A549 (cell line): ENCODE measurements around the gene APC2. TPM values are rescaled to one million over a fixed set of nuclear protein-coding genes. Genes with fewer than 3 reads are reported as not detected.

Experiments
- ATAC-seq, 2 experiments: fragments of 200-7000 bp in 1 of 2; fragments of >200 bp in 1 of 2; cut with Nextera tagmentation in 1 of 2; cut with Tn5 transposase in 1 of 2; 3 replicates each; pipeline versions ENCODE4 v1.8.0 to v1.9.1; 2018 to 2020; ENCODE audit warnings: mild to moderate bottlenecking in 1 of 2, moderate library complexity in 1 of 2
- CTCF ChIA-PET: fragments of 300-600 bp; sonication (Branson Sonifier 250); formaldehyde crosslinking; extraction: SDS; loops from one replicate; lab custom pipeline; 2021; ENCODE audit warnings: antibody characterized with exemption, inconsistent platforms; lab: Yijun Ruan, JAX
- POLR2A ChIA-PET: fragments of 350-600 bp; formaldehyde crosslinking; extraction: SDS; loops from one replicate; lab custom pipeline; 2021; ENCODE audit warnings: antibody characterized with exemption, inconsistent platforms; lab: Yijun Ruan, JAX
- DNase-seq, 2 experiments: peaks; one replicate each; pipeline versions ENCODE4 v3.0.0 to v3.0.0-alpha.2; 2011 to 2016; ENCODE audit warnings: low read depth in 1 of 2, low spot score in 1 of 2
- FAIRE-seq: peaks from 2 replicates; lab custom pipeline; 2011; peaks lifted over from hg19 to GRCh38; lab: Jason Lieb, UNC
- H3K27ac ChIP-seq, 2 experiments: fragments of >200 bp; sonication (Bioruptor Twin); formaldehyde crosslinking; 3 replicates each; pipeline ENCODE4 v1.5.1; 2016 to 2017
- H3K4me1 ChIP-seq: fragments of >200 bp; sonication (Bioruptor Twin); formaldehyde crosslinking; 3 replicates; pipeline ENCODE4 v1.6.1; 2016
- H3K4me2 ChIP-seq: fragments of >200 bp; sonication (Bioruptor Twin); formaldehyde crosslinking; 3 replicates; pipeline ENCODE4 v1.6.1; 2016
- H3K4me3 ChIP-seq: fragments of >200 bp; sonication (Bioruptor Twin); formaldehyde crosslinking; 3 replicates; pipeline ENCODE4 v1.5.1; 2016
- H3K9me3 ChIP-seq: fragments of >200 bp; sonication (Bioruptor Twin); formaldehyde crosslinking; 3 replicates; pipeline ENCODE4 v1.6.1; 2016
- CBX8 ChIP-seq: fragments of 200-600 bp; sonication (generic); IDR thresholded peaks from 2 replicates; pipeline ENCODE4 v1.6.1; 2016
- EHF ChIP-seq: fragments of 250-450 bp; sonication (Bioruptor Pico); IDR thresholded peaks from 2 replicates; pipeline ENCODE4 v1.5.0; 2020; ENCODE audit warnings: mild to moderate bottlenecking
- EHMT2 ChIP-seq: fragments of 200-600 bp; sonication (generic); IDR thresholded peaks from 2 replicates; pipeline ENCODE4 v1.6.1; 2016; ENCODE audit warnings: antibody characterized with exemption, low read depth, mild to moderate bottlenecking, moderate library complexity
- EP300 ChIP-seq, 2 experiments: fragments of >200 bp; sonication (Bioruptor Twin); formaldehyde crosslinking; IDR thresholded peaks; 2 replicates in 1 of 2; 3 replicates in 1 of 2; pipeline ENCODE4 v1.6.1; 2016 to 2017
- FOSL2 ChIP-seq, 2 experiments: fragments of 450-650 bp in 1 of 2; fragments of >200 bp in 1 of 2; sonication (Bioruptor Twin) in 1 of 2; formaldehyde crosslinking; IDR thresholded peaks; 2 replicates each; pipeline versions ENCODE4 v1.5.0 to v1.6.1; 2016 to 2020; ENCODE audit warnings: mild to moderate bottlenecking in 1 of 2, moderate library complexity in 1 of 2
- FOXS1 ChIP-seq: fragments of 250-450 bp; sonication (Bioruptor Pico); IDR thresholded peaks from 2 replicates; pipeline ENCODE4 v1.5.0; 2020; ENCODE audit warnings: mild to moderate bottlenecking, moderate library complexity
- GATA3 ChIP-seq: IDR thresholded peaks from 2 replicates; pipeline ENCODE4 v1.6.1; 2012; ENCODE audit warnings: borderline replicate concordance
- HEYL ChIP-seq: fragments of 250-450 bp; sonication (Bioruptor Pico); IDR thresholded peaks from 2 replicates; pipeline ENCODE4 v1.8.0; 2021; ENCODE audit warnings: mild to moderate bottlenecking, moderate library complexity
- HOXB5 ChIP-seq: fragments of 250-450 bp; sonication (Bioruptor Pico); IDR thresholded peaks from 2 replicates; pipeline ENCODE4 v1.5.0; 2020; ENCODE audit warnings: mild to moderate bottlenecking, moderate library complexity
- KDM1A ChIP-seq: fragments of 200-600 bp; sonication (generic); IDR thresholded peaks from 2 replicates; pipeline ENCODE4 v1.6.1; 2016; ENCODE audit warnings: low read depth, mild to moderate bottlenecking
- NPAS2 ChIP-seq: fragments of 250-450 bp; sonication (Bioruptor Pico); IDR thresholded peaks from 2 replicates; pipeline ENCODE4 v1.8.0; 2022; ENCODE audit warnings: mild to moderate bottlenecking, moderate library complexity, borderline replicate concordance
- NR3C1 ChIP-seq: fragments of >200 bp; sonication (Bioruptor Twin); formaldehyde crosslinking; IDR thresholded peaks from 3 replicates; pipeline ENCODE4 v1.6.1; 2017
- PHF8 ChIP-seq: fragments of 200-600 bp; sonication (generic); IDR thresholded peaks from 2 replicates; pipeline ENCODE4 v1.6.1; 2016; ENCODE audit warnings: low read depth, mild to moderate bottlenecking, antibody characterized with exemption, moderate library complexity, borderline replicate concordance
- POLR2A ChIP-seq: IDR thresholded peaks from 2 replicates; pipeline ENCODE4 v1.6.1; 2012; ENCODE audit warnings: mild to moderate bottlenecking, low read length
- RAD21 ChIP-seq, 2 experiments: fragments of >200 bp in 1 of 2; sonication (Bioruptor Twin) in 1 of 2; formaldehyde crosslinking in 1 of 2; IDR thresholded peaks in 1 of 2; conservative IDR thresholded peaks in 1 of 2; 2 replicates in 1 of 2; 3 replicates in 1 of 2; pipeline ENCODE4 v1.6.1; 2012 to 2018; ENCODE audit warnings: inconsistent platforms in 1 of 2
- RARB ChIP-seq: fragments of 250-450 bp; sonication (Bioruptor Pico); IDR thresholded peaks from 2 replicates; pipeline ENCODE4 v1.8.0; 2021; ENCODE audit warnings: mild to moderate bottlenecking, moderate library complexity
- RCOR1 ChIP-seq: fragments of 150-350 bp; IDR thresholded peaks from 2 replicates; pipeline ENCODE4 v1.6.1; 2014; ENCODE audit warnings: antibody characterized with exemption, low read length, low read depth
- SMC3 ChIP-seq: fragments of >200 bp; sonication (Bioruptor Twin); formaldehyde crosslinking; IDR thresholded peaks from 3 replicates; pipeline ENCODE4 v1.6.1; 2018; ENCODE audit warnings: inconsistent platforms
- TFCP2L1 ChIP-seq: fragments of 250-450 bp; sonication (Bioruptor Pico); IDR thresholded peaks from 2 replicates; pipeline ENCODE4 v1.5.0; 2021; ENCODE audit warnings: mild to moderate bottlenecking
- TP53 ChIP-seq: fragments of 250-450 bp; sonication (Bioruptor Pico); IDR thresholded peaks from 2 replicates; pipeline ENCODE4 v1.5.0; 2021; ENCODE audit warnings: mild to moderate bottlenecking, moderate library complexity
- ZC3H11A ChIP-seq: fragments of 450-650 bp; IDR thresholded peaks from 2 replicates; pipeline ENCODE4 v1.6.1; 2014; ENCODE audit warnings: antibody characterized with exemption, mild to moderate bottlenecking
- ZSCAN20 ChIP-seq: fragments of 250-450 bp; sonication (Bioruptor Pico); IDR thresholded peaks from 2 replicates; pipeline ENCODE4 v1.8.0; 2022; ENCODE audit warnings: mild to moderate bottlenecking, moderate library complexity
- WGBS: methylation state at CpG from one replicate; pipeline ENCODE4 v1.1.6; 2017; ENCODE audit errors: missing lambda C conversion rate; 5-methylcytosine and 5-hydroxymethylcytosine counted together
- polyA plus RNA-seq, 4 experiments: library from polyadenylated mRNA; depleted of rRNA in 3 of 4; stranded (reverse); fragments of >200 nt; fragmentation: RNase III in 1 of 4; extraction: RNeasy Plus Mini Kit Qiagen cat#74134 plus additional on column Dnase treatment in 1 of 4; gene quantifications; 2 replicates in 3 of 4; 3 replicates in 1 of 4; pipeline ENCODE4 v1.2.3, GENCODE V29; 2011 to 2017
- TF ChIP-seq, protein P1 (sequence below): fragments of >200 bp; sonication (Bioruptor Twin); formaldehyde crosslinking; IDR thresholded peaks from 2 replicates; pipeline ENCODE4 v1.6.1; 2016
- TF ChIP-seq, protein P2 (sequence below): fragments of 150-350 bp; IDR thresholded peaks from 2 replicates; pipeline ENCODE4 v1.6.1; 2014; ENCODE audit warnings: low read depth, mild to moderate bottlenecking, low read length
- TF ChIP-seq, protein P3 (sequence below): fragments of >200 bp; sonication (Bioruptor Twin); formaldehyde crosslinking; IDR thresholded peaks from 3 replicates; pipeline ENCODE4 v1.6.1; 2016
- TF ChIP-seq, protein P4 (sequence below): fragments of >200 bp; sonication (Bioruptor Twin); formaldehyde crosslinking; IDR thresholded peaks from 3 replicates; pipeline ENCODE4 v1.5.1; 2016

Gene APC2
- polyA plus RNA-seq, 2 of the 4 experiments (the other 2 are of a cell fraction) = 0.36 to 1.6 TPM

DNA sequence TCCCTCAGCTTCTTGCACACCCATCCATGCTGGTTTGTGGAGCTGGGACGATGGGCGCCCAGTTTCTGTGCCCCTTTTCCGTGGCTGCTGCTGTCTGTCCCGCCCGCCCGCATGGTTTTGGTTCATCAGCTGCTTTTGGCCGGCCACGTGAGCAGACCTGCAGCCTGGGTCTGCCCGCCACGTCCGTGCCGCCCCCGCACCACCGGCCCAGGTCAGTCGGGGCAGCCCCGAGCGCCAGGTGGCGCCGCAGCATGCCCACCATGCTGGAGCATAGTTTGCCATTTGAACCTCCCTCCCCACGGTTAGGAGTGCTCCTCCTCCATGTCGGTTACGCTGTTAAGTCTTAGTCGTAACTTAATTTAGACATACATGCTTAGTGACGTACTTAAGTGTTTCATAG is 27.0 kb upstream of the APC2 start:
- Histone ChIP-seq H3K4me2 (no peak overlapping the region), H3K27ac (no peak overlapping the region), H3K4me1 (no peaks in the 10 kb centered on the region), H3K9me3 (no peaks in the 10 kb centered on the region), H3K4me3 (no peak overlapping the region)
- DNase-seq (no peak), ATAC-seq (no peak), FAIRE-seq (no peak)
- no peak for TF ChIP-seq RARB (CRISPR knock-in tag)
- no peak for TF ChIP-seq GATA3
- no peak for TF ChIP-seq KDM1A
- TF ChIP-seq ZSCAN20 (CRISPR knock-in tag) = no peak
- no peak for TF ChIP-seq EHMT2
- TF ChIP-seq, protein P1, sequence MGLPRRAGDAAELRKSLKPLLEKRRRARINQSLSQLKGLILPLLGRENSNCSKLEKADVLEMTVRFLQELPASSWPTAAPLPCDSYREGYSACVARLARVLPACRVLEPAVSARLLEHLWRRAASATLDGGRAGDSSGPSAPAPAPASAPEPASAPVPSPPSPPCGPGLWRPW = no peak
- TF ChIP-seq FOSL2 (IDR thresholded peaks at IDR 0.05) = no peak
- no peak for TF ChIP-seq FOSL2 (CRISPR knock-in tag; IDR thresholded peaks at IDR 0.05)
- TF ChIP-seq CBX8 = no peak
- no peak for TF ChIP-seq ZC3H11A
- TF ChIP-seq, protein P2, sequence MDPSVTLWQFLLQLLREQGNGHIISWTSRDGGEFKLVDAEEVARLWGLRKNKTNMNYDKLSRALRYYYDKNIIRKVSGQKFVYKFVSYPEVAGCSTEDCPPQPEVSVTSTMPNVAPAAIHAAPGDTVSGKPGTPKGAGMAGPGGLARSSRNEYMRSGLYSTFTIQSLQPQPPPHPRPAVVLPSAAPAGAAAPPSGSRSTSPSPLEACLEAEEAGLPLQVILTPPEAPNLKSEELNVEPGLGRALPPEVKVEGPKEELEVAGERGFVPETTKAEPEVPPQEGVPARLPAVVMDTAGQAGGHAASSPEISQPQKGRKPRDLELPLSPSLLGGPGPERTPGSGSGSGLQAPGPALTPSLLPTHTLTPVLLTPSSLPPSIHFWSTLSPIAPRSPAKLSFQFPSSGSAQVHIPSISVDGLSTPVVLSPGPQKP = no peak
- TF ChIP-seq, protein P3, sequence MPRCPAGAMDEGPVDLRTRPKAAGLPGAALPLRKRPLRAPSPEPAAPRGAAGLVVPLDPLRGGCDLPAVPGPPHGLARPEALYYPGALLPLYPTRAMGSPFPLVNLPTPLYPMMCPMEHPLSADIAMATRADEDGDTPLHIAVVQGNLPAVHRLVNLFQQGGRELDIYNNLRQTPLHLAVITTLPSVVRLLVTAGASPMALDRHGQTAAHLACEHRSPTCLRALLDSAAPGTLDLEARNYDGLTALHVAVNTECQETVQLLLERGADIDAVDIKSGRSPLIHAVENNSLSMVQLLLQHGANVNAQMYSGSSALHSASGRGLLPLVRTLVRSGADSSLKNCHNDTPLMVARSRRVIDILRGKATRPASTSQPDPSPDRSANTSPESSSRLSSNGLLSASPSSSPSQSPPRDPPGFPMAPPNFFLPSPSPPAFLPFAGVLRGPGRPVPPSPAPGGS = no peak
- no peak for TF ChIP-seq RCOR1
- TF ChIP-seq TP53 (CRISPR knock-in tag) = no peak
- 97% methylated on average over 24 of the region's 24 CpGs for WGBS
- POLR2A ChIA-PET = no interaction called here
- CTCF ChIA-PET = interaction anchor here (0.6 to 1.4 kb wide), 3 partner anchors 10 to 21 kb away, joined by 3 to 4 read pairs (median 3); no protein-coding TSS in a partner anchor

DNA sequence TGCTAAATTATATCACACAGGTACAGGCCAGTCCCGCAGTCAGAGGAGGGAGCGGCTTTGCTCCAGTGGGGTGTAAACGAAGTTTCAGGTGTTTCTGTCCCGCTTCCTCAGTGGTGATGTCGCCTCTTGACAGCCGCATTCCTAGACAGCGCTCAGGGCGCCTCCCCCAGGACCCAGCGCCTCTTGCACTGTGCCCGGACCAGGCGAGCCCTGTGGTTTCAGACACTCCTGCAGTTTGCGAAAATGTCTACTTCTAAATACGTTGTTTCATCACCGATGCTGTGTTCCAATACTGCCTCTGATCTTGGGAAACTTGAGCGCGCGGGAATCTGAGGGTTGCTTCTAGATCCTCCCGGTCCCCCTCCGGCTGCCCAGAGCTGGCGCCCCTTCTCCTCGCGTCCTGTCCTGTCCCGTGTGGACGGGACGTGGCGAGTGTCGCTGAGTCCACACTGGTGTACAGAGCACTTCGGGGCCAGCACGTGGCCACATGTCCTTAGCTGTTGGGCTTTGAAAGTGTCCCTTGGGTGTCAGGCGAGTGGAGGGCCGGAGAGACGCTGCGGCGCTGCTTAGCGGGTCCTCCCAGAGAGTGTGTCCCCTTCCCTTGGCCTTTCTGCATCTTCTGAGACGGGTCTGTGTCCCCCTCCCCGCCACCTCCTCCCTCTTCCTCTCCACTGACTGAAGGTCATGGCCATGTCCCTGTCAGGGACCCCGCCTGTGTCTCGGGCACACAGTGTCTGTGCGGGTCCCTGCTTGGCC is 26.3 kb upstream of the APC2 start:
- no peak overlapping the region for H3K27ac ChIP-seq
- no peaks in the 10 kb centered on the region for H3K9me3 ChIP-seq
- no peak overlapping the region for H3K4me2 ChIP-seq
- CTCF ChIA-PET = interaction anchor here (0.6 to 1.4 kb wide), 4 partner anchors 10 to 21 kb away, joined by 3 to 4 read pairs (median 3); no protein-coding TSS in a partner anchor
- no peak for FAIRE-seq
- no peak overlapping the region for H3K4me3 ChIP-seq
- POLR2A ChIA-PET = no interaction called here
- no peak for ATAC-seq
- no peak for DNase-seq
- no peaks in the 10 kb centered on the region for H3K4me1 ChIP-seq
- 95% methylated on average over 39 of the region's 40 CpGs for WGBS
- TF ChIP-seq NPAS2 (CRISPR knock-in tag) = no peak
- TF ChIP-seq RCOR1 = no peak
- TF ChIP-seq GATA3 = no peak
- TF ChIP-seq HEYL (CRISPR knock-in tag) = no peak
- TF ChIP-seq SMC3 = no peak
- no peak for TF ChIP-seq FOXS1 (CRISPR knock-in tag)
- TF ChIP-seq RAD21 (conservative IDR thresholded peaks at IDR 0.05 in 1 of 2, IDR thresholded peaks at IDR 0.05 in 1 of 2) = no peak
- no peak for TF ChIP-seq EHF (CRISPR knock-in tag)
- TF ChIP-seq POLR2A = no peak
- TF ChIP-seq, protein P1 = no peak
- no peak for TF ChIP-seq EP300 (IDR thresholded peaks at IDR 0.05)
- no peak for TF ChIP-seq TFCP2L1
- TF ChIP-seq HOXB5 (CRISPR knock-in tag) = no peak
- TF ChIP-seq, protein P4, sequence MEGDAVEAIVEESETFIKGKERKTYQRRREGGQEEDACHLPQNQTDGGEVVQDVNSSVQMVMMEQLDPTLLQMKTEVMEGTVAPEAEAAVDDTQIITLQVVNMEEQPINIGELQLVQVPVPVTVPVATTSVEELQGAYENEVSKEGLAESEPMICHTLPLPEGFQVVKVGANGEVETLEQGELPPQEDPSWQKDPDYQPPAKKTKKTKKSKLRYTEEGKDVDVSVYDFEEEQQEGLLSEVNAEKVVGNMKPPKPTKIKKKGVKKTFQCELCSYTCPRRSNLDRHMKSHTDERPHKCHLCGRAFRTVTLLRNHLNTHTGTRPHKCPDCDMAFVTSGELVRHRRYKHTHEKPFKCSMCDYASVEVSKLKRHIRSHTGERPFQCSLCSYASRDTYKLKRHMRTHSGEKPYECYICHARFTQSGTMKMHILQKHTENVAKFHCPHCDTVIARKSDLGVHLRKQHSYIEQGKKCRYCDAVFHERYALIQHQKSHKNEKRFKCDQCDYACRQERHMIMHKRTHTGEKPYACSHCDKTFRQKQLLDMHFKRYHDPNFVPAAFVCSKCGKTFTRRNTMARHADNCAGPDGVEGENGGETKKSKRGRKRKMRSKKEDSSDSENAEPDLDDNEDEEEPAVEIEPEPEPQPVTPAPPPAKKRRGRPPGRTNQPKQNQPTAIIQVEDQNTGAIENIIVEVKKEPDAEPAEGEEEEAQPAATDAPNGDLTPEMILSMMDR = no peak
- TF ChIP-seq NR3C1 = no peak
- TF ChIP-seq RARB (CRISPR knock-in tag) = no peak
- TF ChIP-seq CBX8 = no peak
- no peak for TF ChIP-seq PHF8
- no peak for TF ChIP-seq ZC3H11A
- TF ChIP-seq, all 56 proteins: peak for 0
